Measurements from ENCODE around the gene NIPA2.

The NIPA2 gene

DNA sequence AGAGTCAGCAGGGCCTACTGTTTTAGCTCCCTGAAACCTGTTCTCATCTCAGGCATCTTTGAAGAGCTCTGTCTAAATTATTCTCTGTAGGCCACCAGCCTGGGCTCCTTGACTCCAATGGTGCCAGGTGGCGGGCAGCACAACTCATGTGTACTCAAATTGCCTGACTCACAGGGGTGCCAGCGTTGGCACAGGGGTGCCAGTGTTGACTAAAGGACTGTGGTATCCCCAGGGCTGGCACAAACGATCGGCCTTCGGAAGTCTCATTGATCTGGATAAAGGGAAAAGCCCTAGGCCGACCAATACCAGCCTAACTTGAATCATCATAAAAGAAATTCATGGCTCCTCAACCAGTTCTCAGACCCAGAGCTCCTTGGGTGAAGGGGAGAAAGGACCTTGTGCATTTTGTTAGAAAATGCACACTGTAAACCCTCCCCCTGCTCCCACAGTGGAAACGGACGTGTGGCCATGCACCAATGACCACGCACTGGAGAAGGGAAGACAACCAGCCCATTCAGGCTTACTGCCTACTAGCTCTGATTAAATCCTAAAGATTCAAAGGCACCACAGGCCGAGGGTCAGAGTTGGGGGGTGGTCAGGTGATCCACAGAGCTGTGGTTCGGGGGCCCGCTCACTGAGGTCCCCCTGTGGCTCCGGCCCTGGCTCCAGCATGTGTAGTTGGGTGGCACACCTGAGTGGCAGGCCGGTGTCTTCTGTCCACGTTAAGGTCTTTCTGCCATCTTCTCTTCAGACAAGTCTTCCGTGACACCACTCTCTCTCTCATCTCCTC, 68.9 kb downstream of the NIPA2 start:
- TF ChIP-seq, protein P1, sequence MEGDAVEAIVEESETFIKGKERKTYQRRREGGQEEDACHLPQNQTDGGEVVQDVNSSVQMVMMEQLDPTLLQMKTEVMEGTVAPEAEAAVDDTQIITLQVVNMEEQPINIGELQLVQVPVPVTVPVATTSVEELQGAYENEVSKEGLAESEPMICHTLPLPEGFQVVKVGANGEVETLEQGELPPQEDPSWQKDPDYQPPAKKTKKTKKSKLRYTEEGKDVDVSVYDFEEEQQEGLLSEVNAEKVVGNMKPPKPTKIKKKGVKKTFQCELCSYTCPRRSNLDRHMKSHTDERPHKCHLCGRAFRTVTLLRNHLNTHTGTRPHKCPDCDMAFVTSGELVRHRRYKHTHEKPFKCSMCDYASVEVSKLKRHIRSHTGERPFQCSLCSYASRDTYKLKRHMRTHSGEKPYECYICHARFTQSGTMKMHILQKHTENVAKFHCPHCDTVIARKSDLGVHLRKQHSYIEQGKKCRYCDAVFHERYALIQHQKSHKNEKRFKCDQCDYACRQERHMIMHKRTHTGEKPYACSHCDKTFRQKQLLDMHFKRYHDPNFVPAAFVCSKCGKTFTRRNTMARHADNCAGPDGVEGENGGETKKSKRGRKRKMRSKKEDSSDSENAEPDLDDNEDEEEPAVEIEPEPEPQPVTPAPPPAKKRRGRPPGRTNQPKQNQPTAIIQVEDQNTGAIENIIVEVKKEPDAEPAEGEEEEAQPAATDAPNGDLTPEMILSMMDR (IDR thresholded peaks at IDR 0.05) = no peak
- H3K27ac ChIP-seq = no peak overlapping the region
- DNase-seq (ENCODE audit: low spot score) = no peak
- no peak overlapping the region for H3K4me3 ChIP-seq

DNA sequence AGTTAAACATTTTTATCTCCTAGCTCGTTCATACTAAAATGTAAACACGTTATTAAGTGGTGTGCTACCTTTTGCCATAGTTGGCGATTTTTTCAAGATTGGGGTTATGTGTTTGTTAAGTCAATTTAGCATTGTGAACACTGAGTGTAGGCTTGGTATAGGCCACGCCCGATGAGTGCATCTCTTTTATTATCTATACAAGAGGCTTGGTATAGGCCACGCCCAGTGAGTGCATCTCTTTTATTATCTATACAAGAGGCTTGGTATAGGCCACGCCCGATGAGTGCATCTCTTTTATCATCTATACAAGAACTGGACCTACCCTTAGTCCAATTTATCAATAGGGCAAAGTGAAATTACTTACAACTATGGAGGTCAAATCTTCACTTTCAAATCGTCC, 70.4 kb downstream of the NIPA2 start:
- H3K4me3 ChIP-seq = no peak overlapping the region
- TF ChIP-seq, protein P1 (IDR thresholded peaks at IDR 0.05) = no peak
- DNase-seq (ENCODE audit: low spot score) = no peak
- H3K27ac ChIP-seq = no peak overlapping the region

DNA sequence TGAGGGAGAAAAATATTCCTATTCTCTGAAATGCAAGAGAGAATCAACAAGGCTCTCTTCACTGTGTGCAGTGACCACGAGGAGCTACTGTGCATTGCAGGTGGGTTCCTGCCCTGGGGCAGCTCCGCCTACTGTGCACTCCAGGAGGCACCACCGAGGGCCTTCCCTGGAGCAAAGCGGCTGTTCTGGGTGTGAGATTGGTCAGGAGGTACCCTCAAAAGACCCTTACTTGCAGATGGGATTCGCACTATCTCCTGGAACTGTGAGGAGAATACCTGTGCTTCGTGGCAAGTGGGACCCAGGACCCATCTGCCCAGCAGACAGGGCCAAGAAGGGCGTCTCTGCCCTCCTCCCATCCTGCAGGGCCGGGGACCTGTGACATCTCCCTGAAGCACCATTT, 72.8 kb downstream of the NIPA2 start:
- TF ChIP-seq, protein P1 (IDR thresholded peaks at IDR 0.05) = no peak

DNA sequence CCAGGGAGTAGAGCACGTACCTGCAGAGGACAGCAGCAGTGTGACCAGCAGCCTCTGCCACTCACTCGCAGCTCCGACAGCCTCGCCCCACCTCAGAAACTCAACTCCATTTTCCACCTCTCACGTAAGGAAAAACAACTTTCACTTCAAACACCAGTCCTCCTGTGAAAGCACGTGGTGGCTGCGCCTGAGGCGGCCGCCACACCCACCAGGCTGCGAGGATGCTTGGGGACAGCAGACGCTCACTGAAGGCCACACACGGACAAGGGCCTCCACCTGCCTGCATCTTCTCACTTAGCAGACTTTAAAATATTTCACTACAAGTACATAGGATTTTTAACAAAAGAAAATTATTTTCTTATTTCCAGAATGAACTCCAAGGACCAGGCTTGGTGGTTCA, 73.8 kb downstream of the NIPA2 start:
- Histone ChIP-seq H3K4me3 (no peak overlapping the region), H3K27ac (no peak overlapping the region)
- TF ChIP-seq, protein P1 (IDR thresholded peaks at IDR 0.05) = no peak
- DNase-seq (ENCODE audit: low spot score) = no peak

More for the DNA sequence above, 72.8 kb downstream of the NIPA2 start:
- no peak for DNase-seq (ENCODE audit: low spot score)
- H3K4me3 ChIP-seq = no peak overlapping the region
- H3K27ac ChIP-seq = no peak overlapping the region

DNA sequence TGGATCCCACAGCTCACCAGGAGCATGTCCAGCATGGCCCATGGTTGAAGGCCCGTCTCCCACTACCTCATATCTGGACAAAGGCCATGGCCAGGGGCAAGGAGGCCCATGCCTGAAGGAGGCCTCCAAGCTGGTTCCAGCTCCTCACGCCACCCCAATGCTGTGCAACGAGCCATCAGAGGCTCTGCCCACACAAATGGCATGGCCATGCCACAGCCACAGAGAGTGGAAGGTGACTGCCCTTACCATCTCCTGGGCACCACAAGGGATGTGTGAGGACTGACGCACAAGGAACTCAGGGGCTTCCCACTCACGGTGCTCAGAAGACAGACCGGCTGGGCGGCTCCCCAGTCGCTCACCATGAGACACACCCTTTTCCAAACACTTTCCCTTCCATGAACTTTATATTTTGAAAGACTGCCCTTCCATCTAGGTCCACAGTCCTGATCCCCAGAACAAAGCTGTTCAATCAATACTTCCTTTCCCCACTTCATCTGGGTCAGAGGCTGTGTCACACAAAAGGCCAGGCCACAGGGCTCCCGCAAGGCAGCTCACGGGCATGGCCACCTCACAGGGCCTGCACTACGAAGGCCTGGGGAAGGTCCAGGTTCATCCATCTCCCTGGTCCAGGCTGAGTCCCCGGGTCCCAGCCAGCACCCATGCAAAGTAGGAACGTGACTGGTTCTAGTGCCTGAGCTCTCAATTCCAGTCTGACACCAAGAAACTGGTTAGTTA, 75.3 kb downstream of the NIPA2 start:
- Histone ChIP-seq H3K27ac (no peak overlapping the region), H3K4me3 (no peak overlapping the region)
- no peak for DNase-seq (ENCODE audit: low spot score)
- TF ChIP-seq, protein P1 (IDR thresholded peaks at IDR 0.05) = no peak

DNA sequence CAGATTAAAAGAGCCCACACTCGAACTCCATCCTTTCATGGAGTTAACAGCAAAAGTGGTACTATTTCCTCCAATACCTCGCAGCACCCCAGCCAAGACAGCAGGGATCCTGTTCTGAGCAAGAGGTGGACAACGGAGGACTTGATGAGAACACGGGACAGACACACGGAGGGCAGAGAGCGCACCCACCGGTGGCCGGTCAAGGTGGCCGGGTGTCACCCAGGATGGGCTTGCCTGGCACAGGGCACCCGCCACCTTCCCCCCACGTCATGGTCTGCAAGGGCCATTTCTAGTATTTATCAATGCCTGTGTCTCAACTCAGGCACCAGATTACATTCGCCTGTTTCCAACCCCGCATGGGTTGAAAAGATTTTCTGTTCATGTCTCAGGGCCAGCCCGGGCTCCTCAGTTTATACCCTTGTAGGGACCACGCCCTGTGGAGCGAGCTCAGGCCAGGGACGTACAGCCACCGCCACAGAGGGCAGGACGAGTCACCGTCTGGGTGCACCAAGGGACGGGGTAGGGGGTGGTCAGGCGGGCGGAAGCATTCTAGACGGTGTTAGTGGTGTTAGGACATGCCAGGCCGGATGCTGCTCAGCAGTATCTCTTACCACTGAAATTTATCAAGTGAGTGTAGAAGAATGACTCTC, 77.5 kb downstream of the NIPA2 start:
- no peak for DNase-seq (ENCODE audit: low spot score)
- H3K27ac ChIP-seq = no peak overlapping the region
- H3K4me3 ChIP-seq = no peak overlapping the region
- TF ChIP-seq, protein P1 (IDR thresholded peaks at IDR 0.05) = no peak

Data from coronary artery (tissue), 2 donors.